NCI-H1092 treated with DMSO at 0.1 percent for 48 hours (cell line): ENCODE results near the gene TFF2.

ENCODE experiments used
- DNase-seq: peaks from one replicate; lab custom pipeline; 2025; lab: John Stamatoyannopoulos, UW

The TFF2 gene

DNA sequence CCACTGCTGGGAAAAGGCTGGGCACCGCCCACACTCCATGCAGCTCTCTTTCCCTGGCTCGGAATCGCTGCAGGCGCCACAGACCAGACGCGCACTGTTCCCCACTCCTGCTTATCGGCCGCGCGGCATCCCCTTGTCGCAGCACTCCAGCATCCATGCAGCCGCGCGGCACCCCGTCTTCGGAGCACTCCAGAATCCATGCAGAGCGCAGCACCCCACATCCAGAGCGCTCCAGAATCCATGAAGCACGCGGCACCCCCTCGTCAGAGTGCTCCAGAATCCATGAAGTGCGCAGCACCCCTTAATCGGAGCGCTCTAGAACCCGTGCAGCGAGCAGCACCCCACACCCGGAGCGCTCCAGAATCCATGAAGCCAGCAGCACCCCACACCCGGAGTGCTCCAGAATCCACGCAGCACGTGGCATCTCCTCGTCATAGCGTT, 45.1 kb downstream of the TFF2 start:
- DNase-seq = no peak

DNA sequence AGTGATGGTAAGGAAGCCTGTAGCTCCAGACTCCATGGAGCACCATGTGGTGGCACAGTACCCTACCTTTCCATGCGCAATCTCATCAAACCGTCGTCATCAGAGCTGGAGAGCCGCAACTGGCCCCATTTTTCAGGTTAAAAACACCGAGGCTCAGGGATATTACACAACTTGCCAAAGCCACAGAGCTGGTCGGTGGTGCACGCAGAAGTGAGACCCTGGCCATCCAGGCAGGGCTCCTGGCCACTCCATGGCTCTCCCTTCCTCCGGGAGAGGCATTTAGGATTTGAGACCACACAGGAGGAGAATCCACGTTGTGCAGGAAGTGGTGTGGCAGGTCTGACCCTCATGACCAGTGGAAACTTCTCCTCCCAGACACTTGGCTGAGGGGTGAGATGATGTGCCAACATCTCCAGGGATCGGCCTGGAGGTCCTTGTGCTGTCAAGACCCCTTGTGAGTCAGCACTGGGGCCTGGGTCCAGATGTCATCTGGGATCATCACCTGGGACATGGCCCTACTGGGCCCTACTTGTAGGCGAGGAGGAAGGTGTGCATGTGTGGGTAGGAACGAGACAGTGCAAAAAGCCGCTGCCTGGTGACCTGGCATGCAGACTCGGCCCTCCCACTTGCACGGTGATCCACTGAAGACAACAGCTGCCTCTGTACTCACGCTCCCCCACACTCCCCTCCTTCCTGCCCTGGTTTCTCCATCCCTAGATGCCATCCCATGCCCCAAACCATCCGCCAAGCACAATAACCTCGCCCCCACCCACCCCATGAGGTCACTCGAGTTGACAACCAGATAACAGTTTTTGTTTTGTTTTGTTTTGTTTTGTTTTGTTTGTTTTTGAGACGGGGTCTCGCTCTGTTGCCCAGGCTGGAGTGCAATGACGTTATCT, 46.0 kb downstream of the TFF2 start:
- no peak for DNase-seq

DNA sequence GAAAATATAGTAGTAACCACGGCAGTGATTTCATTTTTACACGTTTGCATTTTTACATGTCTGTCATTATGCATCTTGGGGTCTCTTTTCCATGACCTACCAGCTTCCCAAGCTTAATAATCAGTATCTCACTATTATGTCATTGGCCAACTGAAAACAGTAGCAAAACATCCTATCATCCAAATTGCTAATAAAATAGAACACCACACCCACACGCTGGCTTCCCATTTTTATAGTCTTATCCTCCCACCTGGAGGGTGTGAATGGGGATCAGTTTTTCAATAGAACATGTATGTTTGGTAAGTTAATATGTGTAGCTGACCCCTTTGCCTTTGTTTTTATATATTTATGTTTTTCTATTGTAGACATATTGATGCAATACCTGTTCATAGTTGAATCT, 47.4 kb downstream of the TFF2 start:
- no peak for DNase-seq

DNA sequence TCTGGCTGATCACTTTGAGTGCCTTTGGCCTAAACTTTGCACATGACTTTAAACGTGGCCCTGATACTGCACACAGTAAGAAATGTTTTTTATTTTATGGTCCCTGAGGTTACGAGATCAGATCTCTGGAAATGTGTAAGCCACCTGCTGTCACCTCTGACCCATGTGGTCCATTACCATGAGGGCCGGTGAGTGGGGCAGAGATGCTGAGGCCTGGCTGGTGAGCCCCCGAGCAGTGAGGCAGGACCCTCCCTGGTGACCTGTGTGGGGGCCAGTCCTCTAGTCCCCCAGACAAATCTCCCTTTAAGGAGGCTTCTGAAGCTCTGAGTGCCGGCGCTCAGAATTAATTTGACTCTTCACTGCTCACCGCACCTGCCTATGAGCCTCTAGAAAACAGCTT, 48.0 kb downstream of the TFF2 start:
- DNase-seq = no peak

DNA sequence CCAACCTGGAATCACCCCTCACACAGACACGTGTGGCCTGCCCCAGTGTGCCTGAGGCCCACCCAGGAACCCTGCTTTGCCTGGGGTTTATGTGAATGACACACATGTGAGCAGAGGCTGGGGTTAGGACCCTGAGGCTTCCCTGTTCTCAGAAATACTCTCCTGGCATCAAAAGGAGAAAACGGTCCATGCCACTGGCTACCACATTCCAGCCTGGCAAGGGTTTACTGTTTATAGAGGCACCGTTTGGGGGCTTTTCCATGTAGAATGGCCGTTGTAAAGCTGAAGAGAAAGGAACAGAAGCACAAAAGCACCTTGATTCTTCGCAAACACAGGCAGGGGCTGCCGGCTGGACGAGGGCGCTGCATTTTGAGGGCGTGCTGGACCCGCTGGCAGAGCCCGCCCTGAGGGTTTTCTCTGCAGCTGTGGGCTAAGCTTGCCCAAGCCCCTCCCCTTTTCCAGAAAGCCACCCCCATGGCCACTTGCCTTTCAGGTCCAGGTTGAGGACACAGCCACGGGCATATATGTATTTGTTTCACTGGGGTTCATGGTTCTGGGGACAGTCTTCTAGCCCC, 48.6 kb downstream of the TFF2 start:
- peak; percentile 26 for DNase-seq

DNA sequence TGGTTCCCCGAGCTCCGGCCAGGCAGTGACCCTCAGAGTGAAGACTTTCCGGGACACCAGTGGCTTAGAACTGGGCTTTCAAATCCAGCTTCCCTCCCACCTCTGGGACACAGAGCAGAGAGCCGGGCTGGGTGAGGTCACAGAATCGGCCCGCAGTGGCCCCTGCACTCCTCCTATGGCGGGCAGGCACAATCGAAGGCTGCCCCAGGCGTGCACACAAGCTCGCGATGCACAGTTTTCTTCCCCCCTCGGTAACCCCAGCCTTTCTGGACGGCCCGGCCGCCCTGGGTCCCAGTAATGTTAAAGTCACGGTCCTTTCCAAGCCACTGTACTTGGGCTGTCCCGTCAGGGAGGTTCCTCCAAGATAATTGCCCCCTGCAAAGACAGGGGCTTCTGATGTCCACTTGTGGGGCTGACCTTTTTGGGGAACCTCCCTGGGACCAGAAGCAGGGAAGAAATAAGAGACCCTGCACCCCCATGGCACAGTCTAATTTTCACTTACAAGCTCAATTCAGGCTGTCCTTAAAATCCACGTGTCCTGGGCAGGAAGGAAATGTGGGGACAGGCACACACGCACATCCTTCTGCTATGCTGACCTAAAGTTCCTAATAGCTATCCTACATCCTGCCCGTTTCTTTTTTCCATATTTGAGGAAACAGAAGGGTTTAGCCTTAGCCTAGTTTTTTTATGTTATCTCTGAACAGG, 49.3 kb downstream of the TFF2 start:
- no peak for DNase-seq

DNA sequence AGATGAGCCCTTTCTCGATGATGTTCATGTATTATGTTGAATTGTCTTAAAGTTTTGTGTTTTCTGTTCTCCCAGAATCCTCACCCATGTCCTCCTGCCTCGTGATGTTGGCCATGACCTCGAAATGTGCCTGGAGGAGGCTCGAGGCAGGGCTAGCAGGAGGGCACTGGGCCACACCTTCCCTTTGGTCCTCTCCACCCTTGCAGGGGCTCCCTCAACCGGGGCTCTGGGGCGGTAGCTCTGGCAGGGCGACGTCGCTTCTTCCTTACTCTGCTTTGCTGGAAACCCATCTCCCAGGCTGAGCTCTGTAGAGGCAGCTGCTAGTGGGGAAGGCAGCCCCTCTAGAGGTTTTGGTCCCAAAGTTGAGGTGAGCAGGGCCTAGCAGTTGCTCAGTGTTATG, 49.8 kb downstream of the TFF2 start:
- no peak for DNase-seq

DNA sequence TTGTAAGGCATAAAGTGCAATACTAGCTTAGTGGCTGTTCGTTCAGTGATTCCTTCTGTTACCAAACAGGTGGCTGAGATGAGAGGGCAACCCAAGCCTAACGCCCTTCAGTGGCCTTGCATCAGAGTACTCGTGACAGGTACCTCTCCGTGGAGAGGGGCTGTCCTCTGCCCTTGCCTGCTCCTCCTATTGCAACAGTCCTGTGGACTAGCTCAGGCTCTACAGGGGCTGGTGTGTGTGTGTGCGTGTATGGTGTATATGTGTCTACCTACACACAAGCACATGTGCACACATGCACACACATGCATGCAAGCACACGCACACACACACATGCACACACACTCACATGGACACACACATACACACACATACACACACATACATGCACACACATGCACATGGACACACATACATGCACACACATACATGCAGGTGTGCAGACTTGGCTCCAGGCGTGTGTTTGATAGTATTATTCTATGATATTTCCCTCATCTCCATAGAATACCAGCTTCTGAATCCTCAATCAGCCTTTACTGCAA, 50.7 kb downstream of the TFF2 start:
- DNase-seq = no peak

DNA sequence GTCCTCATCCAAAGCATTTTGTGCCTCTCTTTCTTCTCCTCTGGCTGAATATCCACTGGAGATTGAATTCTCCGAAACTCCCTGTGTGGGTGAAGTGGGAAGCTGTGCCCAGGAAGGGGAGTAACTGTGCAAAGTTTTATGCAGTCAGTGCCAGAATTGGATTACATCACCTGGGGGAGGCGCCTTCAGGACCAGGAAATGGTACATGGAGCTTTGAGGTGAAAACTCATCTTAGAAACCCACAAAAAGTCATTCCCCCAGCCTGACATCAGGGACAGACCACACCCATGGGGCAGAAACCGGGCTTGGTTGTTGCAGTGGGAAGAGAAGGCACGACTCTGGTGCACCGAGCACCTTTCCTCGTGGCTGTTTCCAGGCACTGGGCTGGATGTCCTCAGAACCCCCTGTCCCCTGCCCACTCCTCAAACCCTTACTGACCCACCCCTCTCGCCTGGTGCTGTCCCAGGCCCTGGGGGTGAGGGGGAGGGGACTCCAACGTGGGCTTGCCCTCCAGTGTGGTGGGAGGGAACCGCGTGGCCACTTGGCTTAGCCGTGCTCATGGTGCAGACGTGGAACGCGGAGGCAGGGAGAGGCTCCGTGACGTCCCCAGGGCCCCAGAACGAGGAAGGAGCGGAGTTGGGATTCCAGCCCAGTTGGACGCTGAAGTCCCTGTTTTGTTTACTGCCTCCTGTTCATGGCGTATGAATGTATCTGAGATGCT, 51.3 kb downstream of the TFF2 start:
- no peak for DNase-seq

DNA sequence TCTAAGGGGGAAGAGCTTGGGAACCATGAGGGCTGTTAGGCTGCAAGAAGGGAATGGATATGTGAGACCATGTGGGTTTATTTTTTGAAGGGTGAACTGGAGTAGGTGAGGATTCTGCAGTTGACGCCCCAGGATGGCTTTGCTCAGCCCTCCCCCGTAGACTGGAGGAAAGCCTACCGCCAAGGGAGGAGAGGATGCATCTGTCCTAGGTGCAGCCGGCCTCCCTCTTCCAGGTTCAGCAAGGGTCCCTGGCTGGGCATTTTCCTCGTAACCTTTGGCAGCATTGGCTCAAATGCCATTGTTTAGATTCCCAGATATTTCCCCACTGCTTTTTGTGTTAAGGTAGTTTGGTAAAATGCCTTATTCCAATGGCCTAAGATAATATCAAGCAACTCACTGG, 52.1 kb downstream of the TFF2 start:
- DNase-seq = no peak

DNA sequence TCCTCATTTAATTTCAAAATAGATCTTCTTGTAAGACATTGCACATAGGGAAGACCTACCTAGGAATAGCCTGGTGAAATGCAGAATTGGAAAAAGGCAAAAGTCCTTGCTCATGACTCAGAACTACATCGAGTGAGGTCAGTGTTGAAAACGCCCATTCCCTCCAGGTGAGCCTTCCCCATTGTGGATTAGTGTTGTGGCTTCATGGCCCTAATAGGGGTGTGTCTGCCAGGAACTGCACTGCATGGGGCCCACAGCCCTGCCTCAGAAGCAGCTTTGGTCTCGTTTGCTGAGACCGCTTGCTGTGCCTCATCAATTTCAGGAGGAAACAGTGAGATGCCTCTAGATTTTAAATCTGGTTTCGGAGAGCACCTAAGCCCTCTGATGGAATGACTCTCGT, 52.6 kb downstream of the TFF2 start:
- DNase-seq = no peak

DNA sequence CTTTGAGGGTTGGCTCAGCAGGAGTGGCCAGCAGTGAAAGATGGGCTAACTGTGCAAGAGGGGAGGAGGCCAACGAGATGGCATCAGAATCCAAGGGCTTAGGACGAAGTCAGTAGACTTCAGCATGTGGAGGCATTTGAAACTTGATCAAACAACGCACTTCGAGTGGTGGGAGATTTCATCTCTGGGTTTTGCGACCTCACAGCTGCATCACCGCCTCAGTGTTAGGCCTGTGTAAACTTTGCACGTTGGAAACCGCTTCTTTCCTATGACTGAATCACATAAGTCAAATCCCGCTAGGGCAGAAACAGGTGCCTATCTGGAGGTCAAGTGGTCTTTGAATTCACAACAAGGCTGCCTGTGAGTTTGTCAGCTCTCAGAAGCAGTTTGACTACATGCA, 53.4 kb downstream of the TFF2 start:
- DNase-seq = no peak

DNA sequence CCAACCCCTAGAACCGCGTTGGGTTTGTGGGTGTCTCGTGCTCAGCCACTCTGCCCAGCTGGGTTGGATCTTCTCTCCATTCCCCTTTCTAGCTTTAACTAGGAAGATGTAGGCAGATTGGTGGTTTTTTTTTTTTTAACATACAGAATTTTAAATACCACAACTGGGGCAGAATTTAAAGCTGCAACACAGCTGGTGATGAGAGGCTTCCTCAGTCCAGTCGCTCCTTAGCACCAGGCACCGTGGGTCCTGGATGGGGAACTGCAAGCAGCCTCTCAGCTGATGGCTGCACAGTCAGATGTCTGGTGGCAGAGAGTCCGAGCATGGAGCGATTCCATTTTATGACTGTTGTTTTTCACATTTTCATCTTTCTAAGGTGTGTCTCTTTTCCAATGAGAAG, 54.3 kb downstream of the TFF2 start:
- no peak for DNase-seq
